ENCODE data around the gene GABBR2. TPM values are rescaled to one million over a fixed set of nuclear protein-coding genes. Genes with fewer than 3 reads are reported as not detected.

GABBR2 gene
- total RNA-seq, 1 donor from 2014 or later: 6.4 TPM

GRCh38 chr9:98719055-98719454, 10.3 kb upstream of the GABBR2 start:
- Mint-ChIP-seq H3K4me1 (ENCODE audit: unreplicated experiment) (no peaks in the 10 kb centered on the region), H3K4me3 (no peak overlapping the region), H3K27ac (no peak overlapping the region), H3K36me3 (no peaks in the 10 kb centered on the region), H3K9me3 (no peaks in the 10 kb centered on the region), H3K27me3 (peaks cover 56% of the 10 kb centered on the region)
- DNase-seq (ENCODE audit: extremely low spot score, unreplicated experiment): no peak
- TF ChIP-seq CTCF (conservative IDR thresholded peaks at IDR 0.05): no peak

- no peak overlapping the region for H3K4me3 Mint-ChIP-seq
- no peaks in the 10 kb centered on the region for H3K36me3 Mint-ChIP-seq
- DNase-seq (ENCODE audit: extremely low spot score, unreplicated experiment): no peak
- peaks cover 82% of the 10 kb centered on the region for H3K27me3 Mint-ChIP-seq
- no peak for TF ChIP-seq CTCF (conservative IDR thresholded peaks at IDR 0.05)
- no peaks in the 10 kb centered on the region for H3K4me1 Mint-ChIP-seq (ENCODE audit: unreplicated experiment)
- H3K9me3 Mint-ChIP-seq: no peaks in the 10 kb centered on the region
- H3K27ac Mint-ChIP-seq: no peak overlapping the region
Observed at GRCh38 chr9:98714833-98715232, 6.1 kb upstream of the GABBR2 start.

GRCh38 chr9:98712987-98713386, 4.3 kb upstream of the GABBR2 start:
- no peak for DNase-seq (ENCODE audit: extremely low spot score, unreplicated experiment)
- H3K9me3 Mint-ChIP-seq: no peaks in the 10 kb centered on the region
- H3K27ac Mint-ChIP-seq: no peak overlapping the region
- H3K4me3 Mint-ChIP-seq: no peak overlapping the region
- no peaks in the 10 kb centered on the region for H3K4me1 Mint-ChIP-seq (ENCODE audit: unreplicated experiment)
- peaks cover 84% of the 10 kb centered on the region for H3K27me3 Mint-ChIP-seq
- no peak for TF ChIP-seq CTCF (conservative IDR thresholded peaks at IDR 0.05)
- H3K36me3 Mint-ChIP-seq: no peaks in the 10 kb centered on the region

GRCh38 chr9:98709968-98710965, 1.5 kb upstream of the GABBR2 start:
- Mint-ChIP-seq H3K9me3 (no peaks in the 10 kb centered on the region), H3K27ac (no peak overlapping the region), H3K4me3 (peak overlapping the region; percentile 79), H3K36me3 (no peaks in the 10 kb centered on the region), H3K27me3 (peaks cover 81% of the 10 kb centered on the region), H3K4me1 (ENCODE audit: unreplicated experiment) (peaks cover 10% of the 10 kb centered on the region)
- TF ChIP-seq CTCF (conservative IDR thresholded peaks at IDR 0.05): no peak
- no peak for DNase-seq (ENCODE audit: extremely low spot score, unreplicated experiment)

- peaks cover 78% of the 10 kb centered on the region for H3K27me3 Mint-ChIP-seq
- no peak overlapping the region for H3K27ac Mint-ChIP-seq
- H3K4me3 Mint-ChIP-seq: peak overlapping the region; percentile 81
- no peak for TF ChIP-seq CTCF (conservative IDR thresholded peaks at IDR 0.05)
- no peaks in the 10 kb centered on the region for H3K9me3 Mint-ChIP-seq
- no peaks in the 10 kb centered on the region for H3K36me3 Mint-ChIP-seq
- no peak for DNase-seq (ENCODE audit: extremely low spot score, unreplicated experiment)
- H3K4me1 Mint-ChIP-seq (ENCODE audit: unreplicated experiment): peaks cover 10% of the 10 kb centered on the region
Observed at GRCh38 chr9:98708103-98708932, 417 bp downstream of the GABBR2 start.

Measured in type B pancreatic cell (in vitro differentiated cells).